ENCODE measurements around the gene RBM33. TPM values are rescaled to one million over a fixed set of nuclear protein-coding genes. Genes with fewer than 3 reads are reported as not detected.
A peak's percentile ranks its signal among the peaks of the same experiment; 100 is the strongest.

The RBM33 gene
- total and polyA plus RNA-seq, 9 of the 15 experiments (the other 6 are each of a cell fraction or from before 2014, with no cell fraction given): 4.4 to 80.7 (median 27.3) TPM

DNA sequence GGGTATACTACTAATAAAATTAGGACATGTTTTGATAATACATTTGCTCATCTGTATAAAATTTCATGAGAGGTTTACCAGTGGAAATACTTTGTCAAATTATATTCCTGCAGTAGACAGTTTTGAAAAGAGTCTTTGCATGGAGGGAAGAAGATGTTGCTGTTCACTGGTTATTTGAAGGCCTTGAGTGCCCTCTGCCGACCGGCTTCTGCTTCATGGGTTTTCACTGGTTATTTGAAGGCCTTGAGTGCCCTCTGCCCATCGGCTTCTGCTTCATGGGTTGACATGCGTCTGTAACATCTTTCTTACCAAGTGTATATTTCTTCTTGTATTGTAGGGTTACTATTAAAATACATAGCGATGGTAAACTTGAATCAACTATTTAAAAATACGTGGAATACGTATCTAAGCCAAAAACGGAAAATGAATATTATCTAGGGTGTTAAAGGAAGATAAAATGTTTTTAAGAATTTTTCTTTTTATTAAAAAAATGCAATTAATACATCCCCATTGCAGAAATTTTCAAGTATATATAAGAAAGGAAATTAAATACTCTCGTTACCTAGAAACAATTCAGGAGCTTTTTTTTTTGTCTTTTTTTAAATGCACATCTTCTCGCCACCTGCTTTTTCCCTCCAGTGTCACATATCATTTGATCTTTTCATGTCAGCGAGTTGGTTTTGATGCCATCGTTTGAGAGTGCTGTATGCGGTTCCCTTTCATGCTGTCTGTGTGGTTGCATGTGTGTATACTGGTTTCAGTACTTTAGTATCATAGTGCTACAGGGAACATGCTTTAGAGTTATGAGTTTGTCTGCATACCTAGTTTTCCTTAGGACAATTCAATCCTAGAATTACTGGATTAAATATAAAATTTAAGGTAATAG is 94.4 kb downstream of the RBM33 start (continued):
- TF ChIP-seq, protein P1, sequence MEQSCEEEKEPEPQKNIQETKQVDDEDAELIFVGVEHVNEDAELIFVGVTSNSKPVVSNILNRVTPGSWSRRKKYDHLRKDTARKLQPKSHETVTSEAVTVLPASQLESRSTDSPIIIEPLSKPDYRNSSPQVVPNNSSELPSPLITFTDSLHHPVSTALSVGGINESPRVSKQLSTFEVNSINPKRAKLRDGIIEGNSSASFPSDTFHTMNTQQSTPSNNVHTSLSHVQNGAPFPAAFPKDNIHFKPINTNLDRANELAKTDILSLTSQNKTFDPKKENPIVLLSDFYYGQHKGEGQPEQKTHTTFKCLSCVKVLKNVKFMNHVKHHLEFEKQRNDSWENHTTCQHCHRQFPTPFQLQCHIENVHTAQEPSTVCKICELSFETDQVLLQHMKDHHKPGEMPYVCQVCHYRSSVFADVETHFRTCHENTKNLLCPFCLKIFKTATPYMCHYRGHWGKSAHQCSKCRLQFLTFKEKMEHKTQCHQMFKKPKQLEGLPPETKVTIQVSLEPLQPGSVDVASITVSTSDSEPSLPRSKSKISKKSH (CRISPR knock-in tag; IDR thresholded peaks at IDR 0.05): no peak
- TF ChIP-seq, protein P2, sequence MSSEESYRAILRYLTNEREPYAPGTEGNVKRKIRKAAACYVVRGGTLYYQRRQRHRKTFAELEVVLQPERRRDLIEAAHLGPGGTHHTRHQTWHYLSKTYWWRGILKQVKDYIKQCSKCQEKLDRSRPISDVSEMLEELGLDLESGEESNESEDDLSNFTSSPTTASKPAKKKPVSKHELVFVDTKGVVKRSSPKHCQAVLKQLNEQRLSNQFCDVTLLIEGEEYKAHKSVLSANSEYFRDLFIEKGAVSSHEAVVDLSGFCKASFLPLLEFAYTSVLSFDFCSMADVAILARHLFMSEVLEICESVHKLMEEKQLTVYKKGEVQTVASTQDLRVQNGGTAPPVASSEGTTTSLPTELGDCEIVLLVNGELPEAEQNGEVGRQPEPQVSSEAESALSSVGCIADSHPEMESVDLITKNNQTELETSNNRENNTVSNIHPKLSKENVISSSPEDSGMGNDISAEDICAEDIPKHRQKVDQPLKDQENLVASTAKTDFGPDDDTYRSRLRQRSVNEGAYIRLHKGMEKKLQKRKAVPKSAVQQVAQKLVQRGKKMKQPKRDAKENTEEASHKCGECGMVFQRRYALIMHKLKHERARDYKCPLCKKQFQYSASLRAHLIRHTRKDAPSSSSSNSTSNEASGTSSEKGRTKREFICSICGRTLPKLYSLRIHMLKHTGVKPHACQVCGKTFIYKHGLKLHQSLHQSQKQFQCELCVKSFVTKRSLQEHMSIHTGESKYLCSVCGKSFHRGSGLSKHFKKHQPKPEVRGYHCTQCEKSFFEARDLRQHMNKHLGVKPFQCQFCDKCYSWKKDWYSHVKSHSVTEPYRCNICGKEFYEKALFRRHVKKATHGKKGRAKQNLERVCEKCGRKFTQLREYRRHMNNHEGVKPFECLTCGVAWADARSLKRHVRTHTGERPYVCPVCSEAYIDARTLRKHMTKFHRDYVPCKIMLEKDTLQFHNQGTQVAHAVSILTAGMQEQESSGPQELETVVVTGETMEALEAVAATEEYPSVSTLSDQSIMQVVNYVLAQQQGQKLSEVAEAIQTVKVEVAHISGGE (CRISPR knock-in tag; IDR thresholded peaks at IDR 0.05): peak in 1 of 3 experiments; percentile 64; a peak in 1 of 6 replicates
- TF ChIP-seq ZNF347 (CRISPR knock-in tag; IDR thresholded peaks at IDR 0.05; ENCODE audit: low read depth) (no peak), SMAD1 (IDR thresholded peaks at IDR 0.05; ENCODE audit: low read depth, low read length, partially characterized antibody) (no peak), ZFP1 (CRISPR knock-in tag; IDR thresholded peaks at IDR 0.05) (no peak), LARP7 (IDR thresholded peaks at IDR 0.05) (no peak)
- TF ChIP-seq, protein P3, sequence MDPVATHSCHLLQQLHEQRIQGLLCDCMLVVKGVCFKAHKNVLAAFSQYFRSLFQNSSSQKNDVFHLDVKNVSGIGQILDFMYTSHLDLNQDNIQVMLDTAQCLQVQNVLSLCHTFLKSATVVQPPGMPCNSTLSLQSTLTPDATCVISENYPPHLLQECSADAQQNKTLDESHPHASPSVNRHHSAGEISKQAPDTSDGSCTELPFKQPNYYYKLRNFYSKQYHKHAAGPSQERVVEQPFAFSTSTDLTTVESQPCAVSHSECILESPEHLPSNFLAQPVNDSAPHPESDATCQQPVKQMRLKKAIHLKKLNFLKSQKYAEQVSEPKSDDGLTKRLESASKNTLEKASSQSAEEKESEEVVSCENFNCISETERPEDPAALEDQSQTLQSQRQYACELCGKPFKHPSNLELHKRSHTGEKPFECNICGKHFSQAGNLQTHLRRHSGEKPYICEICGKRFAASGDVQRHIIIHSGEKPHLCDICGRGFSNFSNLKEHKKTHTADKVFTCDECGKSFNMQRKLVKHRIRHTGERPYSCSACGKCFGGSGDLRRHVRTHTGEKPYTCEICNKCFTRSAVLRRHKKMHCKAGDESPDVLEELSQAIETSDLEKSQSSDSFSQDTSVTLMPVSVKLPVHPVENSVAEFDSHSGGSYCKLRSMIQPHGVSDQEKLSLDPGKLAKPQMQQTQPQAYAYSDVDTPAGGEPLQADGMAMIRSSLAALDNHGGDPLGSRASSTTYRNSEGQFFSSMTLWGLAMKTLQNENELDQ (CRISPR knock-in tag; IDR thresholded peaks at IDR 0.05; ENCODE audit: borderline replicate concordance): no peak
- TF ChIP-seq, protein P4, sequence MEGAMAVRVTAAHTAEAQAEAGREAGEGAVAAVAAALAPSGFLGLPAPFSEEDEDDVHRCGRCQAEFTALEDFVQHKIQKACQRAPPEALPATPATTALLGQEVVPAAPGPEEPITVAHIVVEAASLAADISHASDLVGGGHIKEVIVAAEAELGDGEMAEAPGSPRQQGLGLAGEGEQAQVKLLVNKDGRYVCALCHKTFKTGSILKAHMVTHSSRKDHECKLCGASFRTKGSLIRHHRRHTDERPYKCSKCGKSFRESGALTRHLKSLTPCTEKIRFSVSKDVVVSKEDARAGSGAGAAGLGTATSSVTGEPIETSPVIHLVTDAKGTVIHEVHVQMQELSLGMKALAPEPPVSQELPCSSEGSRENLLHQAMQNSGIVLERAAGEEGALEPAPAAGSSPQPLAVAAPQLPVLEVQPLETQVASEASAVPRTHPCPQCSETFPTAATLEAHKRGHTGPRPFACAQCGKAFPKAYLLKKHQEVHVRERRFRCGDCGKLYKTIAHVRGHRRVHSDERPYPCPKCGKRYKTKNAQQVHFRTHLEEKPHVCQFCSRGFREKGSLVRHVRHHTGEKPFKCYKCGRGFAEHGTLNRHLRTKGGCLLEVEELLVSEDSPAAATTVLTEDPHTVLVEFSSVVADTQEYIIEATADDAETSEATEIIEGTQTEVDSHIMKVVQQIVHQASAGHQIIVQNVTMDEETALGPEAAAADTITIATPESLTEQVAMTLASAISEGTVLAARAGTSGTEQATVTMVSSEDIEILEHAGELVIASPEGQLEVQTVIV (CRISPR knock-in tag; IDR thresholded peaks at IDR 0.05; ENCODE audit: borderline replicate concordance): no peak
- TF ChIP-seq, protein P5, sequence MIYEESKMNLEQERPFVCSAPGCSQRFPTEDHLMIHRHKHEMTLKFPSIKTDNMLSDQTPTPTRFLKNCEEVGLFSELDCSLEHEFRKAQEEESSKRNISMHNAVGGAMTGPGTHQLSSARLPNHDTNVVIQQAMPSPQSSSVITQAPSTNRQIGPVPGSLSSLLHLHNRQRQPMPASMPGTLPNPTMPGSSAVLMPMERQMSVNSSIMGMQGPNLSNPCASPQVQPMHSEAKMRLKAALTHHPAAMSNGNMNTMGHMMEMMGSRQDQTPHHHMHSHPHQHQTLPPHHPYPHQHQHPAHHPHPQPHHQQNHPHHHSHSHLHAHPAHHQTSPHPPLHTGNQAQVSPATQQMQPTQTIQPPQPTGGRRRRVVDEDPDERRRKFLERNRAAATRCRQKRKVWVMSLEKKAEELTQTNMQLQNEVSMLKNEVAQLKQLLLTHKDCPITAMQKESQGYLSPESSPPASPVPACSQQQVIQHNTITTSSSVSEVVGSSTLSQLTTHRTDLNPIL (CRISPR knock-in tag; IDR thresholded peaks at IDR 0.05): no peak
- TF ChIP-seq, protein P6, sequence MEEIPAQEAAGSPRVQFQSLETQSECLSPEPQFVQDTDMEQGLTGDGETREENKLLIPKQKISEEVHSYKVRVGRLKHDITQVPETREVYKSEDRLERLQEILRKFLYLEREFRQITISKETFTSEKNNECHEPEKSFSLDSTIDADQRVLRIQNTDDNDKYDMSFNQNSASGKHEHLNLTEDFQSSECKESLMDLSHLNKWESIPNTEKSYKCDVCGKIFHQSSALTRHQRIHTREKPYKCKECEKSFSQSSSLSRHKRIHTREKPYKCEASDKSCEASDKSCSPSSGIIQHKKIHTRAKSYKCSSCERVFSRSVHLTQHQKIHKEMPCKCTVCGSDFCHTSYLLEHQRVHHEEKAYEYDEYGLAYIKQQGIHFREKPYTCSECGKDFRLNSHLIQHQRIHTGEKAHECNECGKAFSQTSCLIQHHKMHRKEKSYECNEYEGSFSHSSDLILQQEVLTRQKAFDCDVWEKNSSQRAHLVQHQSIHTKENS (CRISPR knock-in tag; IDR thresholded peaks at IDR 0.05): no peak

All from K562 (cell line).